ENCODE measurements around the gene GORAB. TPM values are rescaled to one million over a fixed set of nuclear protein-coding genes. Genes with fewer than 3 reads are reported as not detected.

Gene GORAB
- total and polyA plus RNA-seq, 2 of the 8 experiments (the other 6 are each of a cell fraction or from before 2014, with no cell fraction given): 4.0 to 9.6 TPM

DNA sequence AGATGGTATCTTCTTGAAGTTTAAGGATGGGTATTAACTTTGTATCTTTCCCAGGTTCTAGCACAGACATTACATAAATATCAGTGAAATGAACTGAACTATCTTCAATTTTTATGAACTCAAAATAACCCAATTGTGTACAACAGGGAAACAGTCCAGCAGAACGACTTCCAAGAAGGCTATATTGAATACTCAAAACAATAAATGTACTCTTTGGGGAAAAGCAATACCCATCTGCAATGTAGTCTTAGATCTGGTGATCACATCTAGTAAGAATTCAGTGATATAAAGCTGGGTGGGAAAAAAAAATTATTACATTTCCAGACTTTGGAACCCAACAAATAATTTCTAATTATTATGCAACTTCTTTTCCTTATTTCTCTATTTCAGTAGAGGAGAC, 33.1 kb upstream of the GORAB start:
- Histone ChIP-seq H4K5ac (ENCODE audit: insufficient read length, low read depth, low read length) (no peak overlapping the region), H2BK5ac (ENCODE audit: low read depth, low read length) (no peak overlapping the region), H3K9ac (replicated peaks in 1 of 4; ENCODE audit: extremely low read depth in 1 of 4, low read depth in 3 of 4, low read length in 3 of 4) (no peak overlapping the region), H3K9me3 (ENCODE audit: insufficient read depth in 2 of 2, low read depth in 1 of 2, low read length in 1 of 2) (no peaks in the 10 kb centered on the region), H4K20me1 (replicated peaks in 1 of 2; ENCODE audit: control insufficient read depth in 1 of 2, insufficient read depth in 2 of 2, low read length in 2 of 2) (no peaks in the 10 kb centered on the region), H3K27me3 (replicated peaks in 1 of 4; ENCODE audit: control insufficient read depth in 3 of 4, extremely low read depth in 1 of 4, insufficient read depth in 3 of 4, low read length in 3 of 4) (no peaks in the 10 kb centered on the region), H3K79me2 (ENCODE audit: control insufficient read depth in 1 of 2, insufficient read depth in 2 of 2, low read length in 2 of 2) (no peaks in the 10 kb centered on the region), H2BK20ac (ENCODE audit: low read length) (no peak overlapping the region), H3K56ac (replicated peaks; ENCODE audit: insufficient read length, low read depth, low read length) (no peak overlapping the region), H3K4ac (replicated peaks; ENCODE audit: insufficient read length, low read depth, low read length) (no peak overlapping the region), H3K27ac (ENCODE audit: low read depth, low read length) (no peak overlapping the region), H3K4me2 (ENCODE audit: insufficient read depth in 1 of 2, low read depth in 2 of 2, low read length in 2 of 2) (no peak overlapping the region), H3K14ac (ENCODE audit: insufficient read length) (no peak overlapping the region), H3K23ac (ENCODE audit: insufficient read length) (no peak overlapping the region), H2AK5ac (ENCODE audit: low read depth, low read length) (no peak overlapping the region), H3K4me3 (ENCODE audit: extremely low read depth in 1 of 4, insufficient read depth in 2 of 4, low read depth in 3 of 4, low read length in 4 of 4) (no peak overlapping the region), H2BK120ac (replicated peaks; ENCODE audit: low read depth, low read length) (no peak overlapping the region), H2BK12ac (ENCODE audit: low read depth, low read length) (no peak overlapping the region), H4K8ac (ENCODE audit: extremely low read depth, insufficient read depth, low read length) (no peak overlapping the region), H3K23me2 (ENCODE audit: low read depth, low read length) (no peaks in the 10 kb centered on the region), H4K91ac (replicated peaks; ENCODE audit: insufficient read length, low read length) (no peak overlapping the region), H3K18ac (ENCODE audit: extremely low read depth, low read length) (no peak overlapping the region), H3K36me3 (ENCODE audit: control insufficient read depth in 2 of 4, insufficient read depth in 4 of 4, low read length in 3 of 4) (no peaks in the 10 kb centered on the region), H2AFZ (ENCODE audit: low read length) (no peak overlapping the region), H2BK15ac (ENCODE audit: low read length) (no peak overlapping the region), H3K4me1 (replicated peaks in 1 of 4; ENCODE audit: control insufficient read depth in 3 of 4, insufficient read depth in 4 of 4, low read length in 3 of 4) (peaks cover 0 to 5% (median 1%) of the 10 kb centered on the region in 4 experiments; a peak in 4 of 7 replicates), H3K79me1 (ENCODE audit: low read depth, low read length) (no peaks in the 10 kb centered on the region)
- ChIA-PET POLR2A (ENCODE audit: partially characterized antibody) (no interaction called here), CTCF (ENCODE audit: partially characterized antibody) (interaction anchor here (0.5 to 1.3 kb wide), 3 partner anchors 20 to 190 kb away, joined by 3 to 4 read pairs (median 3); no protein-coding TSS in a partner anchor)
- FAIRE-seq (no peak), DNase-seq (ENCODE audit: low read depth in 1 of 2, low spot score in 2 of 2) (no peak)
- WGBS, 2 experiments (ENCODE audit: extremely low coverage in 1 of 2, insufficient coverage in 1 of 2, insufficient read length in 1 of 2, insufficient replicate concordance in 2 of 2, low coverage in 1 of 2, low lambda C conversion rate in 2 of 2, missing lambda C conversion rate in 1 of 2): 84% methylated on average over 1 of the region's 1 CpG; no CpG with 5 or more reads in 1 of the 2 experiments
- TF ChIP-seq CHD2 (IDR thresholded peaks at IDR 0.05; ENCODE audit: low read length) (no peak), KDM5A (IDR thresholded peaks at IDR 0.05; ENCODE audit: low read length) (no peak), HDAC6 (IDR thresholded peaks at IDR 0.05; ENCODE audit: low read depth, low read length) (no peak), PHF8 (conservative IDR thresholded peaks at IDR 0.05; ENCODE audit: low read depth, low read length) (no peak), JUN (IDR thresholded peaks at IDR 0.05; ENCODE audit: low read depth, low read length) (no peak), POLR2A (IDR thresholded peaks at IDR 0.05; ENCODE audit: control extremely low read depth in 1 of 2, low read depth in 2 of 2, low read length in 2 of 2) (no peak), POU5F1 (IDR thresholded peaks at IDR 0.05; ENCODE audit: low read depth, low read length) (no peak), SAP30 (IDR thresholded peaks at IDR 0.05; ENCODE audit: insufficient read depth, insufficient replicate concordance, low read length) (no peak), RAD21 (IDR thresholded peaks at IDR 0.05 in 1 of 2, conservative IDR thresholded peaks at IDR 0.05 in 1 of 2; ENCODE audit: low read depth in 2 of 2, low read length in 2 of 2) (no peak), BCL11A (IDR thresholded peaks at IDR 0.05; ENCODE audit: low read depth in 2 of 2, low read length in 2 of 2) (no peak), NRF1 (IDR thresholded peaks at IDR 0.05; ENCODE audit: low read depth, low read length) (no peak), TBP (IDR thresholded peaks at IDR 0.05; ENCODE audit: low read depth, low read length) (no peak), YY1 (IDR thresholded peaks at IDR 0.05; ENCODE audit: low read depth, low read length) (no peak), SIN3A (conservative IDR thresholded peaks at IDR 0.05 in 1 of 2, IDR thresholded peaks at IDR 0.05 in 1 of 2; ENCODE audit: low read depth in 1 of 2, low read length in 2 of 2) (no peak), MAX (IDR thresholded peaks at IDR 0.05) (no peak)

Data from H1 (cell line).